H1 (cell line): Measurements from ENCODE around the gene TLCD2.
"Not testable (repeated sequence)": the region's sequence is repeated elsewhere in the genome, so short reads cannot be mapped to it uniquely, and the experiment has no call there.

Experiments
- ATF3 ChIP-seq: IDR thresholded peaks from 2 replicates; pipeline ENCODE4 v1.6.1; 2011; ENCODE audit warnings: low read depth, mild to moderate bottlenecking, low read length; ENCODE audit not compliant: insufficient read depth
- CTCF ChIP-seq, 3 experiments: IDR thresholded peaks; 1 replicate in 2 of 3; 2 replicates in 1 of 3; pipeline versions ENCODE4 v1.5.1 to v1.6.1; 2011; ENCODE audit warnings: low read length in 3 of 3, mild to moderate bottlenecking in 3 of 3, inconsistent platforms in 2 of 3, low read depth in 1 of 3, moderate library complexity in 1 of 3; ENCODE audit not compliant: insufficient read depth in 1 of 3; ENCODE audit errors: control extremely low read depth in 1 of 3
- EP300 ChIP-seq, 2 experiments: IDR thresholded peaks; 1 replicate in 1 of 2; 2 replicates in 1 of 2; pipeline ENCODE4 v1.6.1; 2011 to 2012; ENCODE audit warnings: low read depth in 2 of 2, low read length in 2 of 2, mild to moderate bottlenecking in 2 of 2, borderline replicate concordance in 1 of 2, inconsistent platforms in 1 of 2, moderate library complexity in 1 of 2
- EZH2 ChIP-seq: fragments of 200-600 bp; sonication (generic); IDR thresholded peaks from 2 replicates; pipeline ENCODE4 v1.7.1; 2012; ENCODE audit warnings: low read depth, mild to moderate bottlenecking, moderate library complexity, low read length, inconsistent platforms; ENCODE audit not compliant: severe bottlenecking
- POLR2A ChIP-seq, 2 experiments: IDR thresholded peaks; 1 replicate in 1 of 2; 2 replicates in 1 of 2; pipeline ENCODE4 v1.6.1; 2011; ENCODE audit warnings: low read depth in 2 of 2, low read length in 2 of 2, mild to moderate bottlenecking in 2 of 2; ENCODE audit errors: control extremely low read depth in 1 of 2
- SP1 ChIP-seq: IDR thresholded peaks from 2 replicates; pipeline ENCODE4 v1.6.1; 2011; ENCODE audit warnings: low read depth, low read length
- TAF1 ChIP-seq: IDR thresholded peaks from 2 replicates; pipeline ENCODE4 v1.6.1; 2011; ENCODE audit warnings: mild to moderate bottlenecking, low read depth, low read length
- TEAD4 ChIP-seq: IDR thresholded peaks from 2 replicates; pipeline ENCODE4 v1.6.1; 2012; ENCODE audit warnings: low read depth, low read length, inconsistent platforms, mixed read lengths
- ZNF274 ChIP-seq: IDR thresholded peaks from 2 replicates; pipeline ENCODE4 v1.7.0; 2012; ENCODE audit warnings: low read length, borderline replicate concordance; ENCODE audit errors: extremely low read depth
- TF ChIP-seq, protein P1 (sequence below): fragments of 300-600 bp; sonication (generic); IDR thresholded peaks from 2 replicates; pipeline ENCODE4 v1.7.1; 2012; ENCODE audit warnings: low read length, moderate library complexity, mild to moderate bottlenecking, inconsistent platforms; ENCODE audit not compliant: insufficient replicate concordance

DNA sequence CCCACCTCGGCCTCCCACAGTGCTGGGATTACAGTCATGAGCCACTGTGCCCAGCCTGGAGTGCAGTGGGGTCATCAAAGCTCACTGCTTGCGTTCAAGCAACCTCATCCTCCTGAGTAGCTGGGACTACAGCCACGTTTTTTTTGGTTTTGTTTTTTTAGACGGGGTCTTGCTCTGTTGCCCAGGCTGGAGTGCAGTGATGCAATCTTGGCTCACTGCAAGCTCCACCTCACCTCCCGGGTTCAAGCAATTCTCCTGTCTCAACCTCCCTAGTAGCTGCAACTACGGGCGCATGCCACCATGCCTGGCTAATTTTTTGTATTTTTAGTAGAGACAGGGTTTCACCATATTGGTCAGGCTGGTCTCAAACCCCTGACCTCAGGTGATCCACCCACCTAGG is 57.4 kb downstream of the TLCD2 start:
- TF ChIP-seq CTCF (IDR thresholded peaks at IDR 0.05; ENCODE audit: control extremely low read depth in 1 of 3, insufficient read depth in 1 of 3, low read depth in 1 of 3, low read length in 3 of 3); POLR2A (IDR thresholded peaks at IDR 0.05; ENCODE audit: control extremely low read depth in 1 of 2, low read depth in 2 of 2, low read length in 2 of 2); ZNF274; EZH2; SP1; ATF3; EP300 (IDR thresholded peaks at IDR 0.05; ENCODE audit: borderline replicate concordance in 1 of 2, low read depth in 2 of 2, low read length in 2 of 2); TEAD4; TAF1: not testable (repeated sequence)
- TF ChIP-seq, protein P1, sequence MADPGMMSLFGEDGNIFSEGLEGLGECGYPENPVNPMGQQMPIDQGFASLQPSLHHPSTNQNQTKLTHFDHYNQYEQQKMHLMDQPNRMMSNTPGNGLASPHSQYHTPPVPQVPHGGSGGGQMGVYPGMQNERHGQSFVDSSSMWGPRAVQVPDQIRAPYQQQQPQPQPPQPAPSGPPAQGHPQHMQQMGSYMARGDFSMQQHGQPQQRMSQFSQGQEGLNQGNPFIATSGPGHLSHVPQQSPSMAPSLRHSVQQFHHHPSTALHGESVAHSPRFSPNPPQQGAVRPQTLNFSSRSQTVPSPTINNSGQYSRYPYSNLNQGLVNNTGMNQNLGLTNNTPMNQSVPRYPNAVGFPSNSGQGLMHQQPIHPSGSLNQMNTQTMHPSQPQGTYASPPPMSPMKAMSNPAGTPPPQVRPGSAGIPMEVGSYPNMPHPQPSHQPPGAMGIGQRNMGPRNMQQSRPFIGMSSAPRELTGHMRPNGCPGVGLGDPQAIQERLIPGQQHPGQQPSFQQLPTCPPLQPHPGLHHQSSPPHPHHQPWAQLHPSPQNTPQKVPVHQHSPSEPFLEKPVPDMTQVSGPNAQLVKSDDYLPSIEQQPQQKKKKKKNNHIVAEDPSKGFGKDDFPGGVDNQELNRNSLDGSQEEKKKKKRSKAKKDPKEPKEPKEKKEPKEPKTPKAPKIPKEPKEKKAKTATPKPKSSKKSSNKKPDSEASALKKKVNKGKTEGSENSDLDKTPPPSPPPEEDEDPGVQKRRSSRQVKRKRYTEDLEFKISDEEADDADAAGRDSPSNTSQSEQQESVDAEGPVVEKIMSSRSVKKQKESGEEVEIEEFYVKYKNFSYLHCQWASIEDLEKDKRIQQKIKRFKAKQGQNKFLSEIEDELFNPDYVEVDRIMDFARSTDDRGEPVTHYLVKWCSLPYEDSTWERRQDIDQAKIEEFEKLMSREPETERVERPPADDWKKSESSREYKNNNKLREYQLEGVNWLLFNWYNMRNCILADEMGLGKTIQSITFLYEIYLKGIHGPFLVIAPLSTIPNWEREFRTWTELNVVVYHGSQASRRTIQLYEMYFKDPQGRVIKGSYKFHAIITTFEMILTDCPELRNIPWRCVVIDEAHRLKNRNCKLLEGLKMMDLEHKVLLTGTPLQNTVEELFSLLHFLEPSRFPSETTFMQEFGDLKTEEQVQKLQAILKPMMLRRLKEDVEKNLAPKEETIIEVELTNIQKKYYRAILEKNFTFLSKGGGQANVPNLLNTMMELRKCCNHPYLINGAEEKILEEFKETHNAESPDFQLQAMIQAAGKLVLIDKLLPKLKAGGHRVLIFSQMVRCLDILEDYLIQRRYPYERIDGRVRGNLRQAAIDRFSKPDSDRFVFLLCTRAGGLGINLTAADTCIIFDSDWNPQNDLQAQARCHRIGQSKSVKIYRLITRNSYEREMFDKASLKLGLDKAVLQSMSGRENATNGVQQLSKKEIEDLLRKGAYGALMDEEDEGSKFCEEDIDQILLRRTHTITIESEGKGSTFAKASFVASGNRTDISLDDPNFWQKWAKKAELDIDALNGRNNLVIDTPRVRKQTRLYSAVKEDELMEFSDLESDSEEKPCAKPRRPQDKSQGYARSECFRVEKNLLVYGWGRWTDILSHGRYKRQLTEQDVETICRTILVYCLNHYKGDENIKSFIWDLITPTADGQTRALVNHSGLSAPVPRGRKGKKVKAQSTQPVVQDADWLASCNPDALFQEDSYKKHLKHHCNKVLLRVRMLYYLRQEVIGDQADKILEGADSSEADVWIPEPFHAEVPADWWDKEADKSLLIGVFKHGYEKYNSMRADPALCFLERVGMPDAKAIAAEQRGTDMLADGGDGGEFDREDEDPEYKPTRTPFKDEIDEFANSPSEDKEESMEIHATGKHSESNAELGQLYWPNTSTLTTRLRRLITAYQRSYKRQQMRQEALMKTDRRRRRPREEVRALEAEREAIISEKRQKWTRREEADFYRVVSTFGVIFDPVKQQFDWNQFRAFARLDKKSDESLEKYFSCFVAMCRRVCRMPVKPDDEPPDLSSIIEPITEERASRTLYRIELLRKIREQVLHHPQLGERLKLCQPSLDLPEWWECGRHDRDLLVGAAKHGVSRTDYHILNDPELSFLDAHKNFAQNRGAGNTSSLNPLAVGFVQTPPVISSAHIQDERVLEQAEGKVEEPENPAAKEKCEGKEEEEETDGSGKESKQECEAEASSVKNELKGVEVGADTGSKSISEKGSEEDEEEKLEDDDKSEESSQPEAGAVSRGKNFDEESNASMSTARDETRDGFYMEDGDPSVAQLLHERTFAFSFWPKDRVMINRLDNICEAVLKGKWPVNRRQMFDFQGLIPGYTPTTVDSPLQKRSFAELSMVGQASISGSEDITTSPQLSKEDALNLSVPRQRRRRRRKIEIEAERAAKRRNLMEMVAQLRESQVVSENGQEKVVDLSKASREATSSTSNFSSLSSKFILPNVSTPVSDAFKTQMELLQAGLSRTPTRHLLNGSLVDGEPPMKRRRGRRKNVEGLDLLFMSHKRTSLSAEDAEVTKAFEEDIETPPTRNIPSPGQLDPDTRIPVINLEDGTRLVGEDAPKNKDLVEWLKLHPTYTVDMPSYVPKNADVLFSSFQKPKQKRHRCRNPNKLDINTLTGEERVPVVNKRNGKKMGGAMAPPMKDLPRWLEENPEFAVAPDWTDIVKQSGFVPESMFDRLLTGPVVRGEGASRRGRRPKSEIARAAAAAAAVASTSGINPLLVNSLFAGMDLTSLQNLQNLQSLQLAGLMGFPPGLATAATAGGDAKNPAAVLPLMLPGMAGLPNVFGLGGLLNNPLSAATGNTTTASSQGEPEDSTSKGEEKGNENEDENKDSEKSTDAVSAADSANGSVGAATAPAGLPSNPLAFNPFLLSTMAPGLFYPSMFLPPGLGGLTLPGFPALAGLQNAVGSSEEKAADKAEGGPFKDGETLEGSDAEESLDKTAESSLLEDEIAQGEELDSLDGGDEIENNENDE = not testable (repeated sequence)
